K562 (cell line): Measurements from ENCODE around the gene KIF26B. TPM values are rescaled to one million over a fixed set of nuclear protein-coding genes. Genes with fewer than 3 reads are reported as not detected.

ENCODE experiments used
- CBX3 ChIP-seq, 2 experiments: IDR thresholded peaks; 1 replicate in 1 of 2; 2 replicates in 1 of 2; pipeline ENCODE4 v1.6.1; 2012; ENCODE audit warnings: inconsistent platforms in 2 of 2, low read length in 2 of 2, borderline replicate concordance in 1 of 2, control low read depth in 1 of 2
- CXXC5 ChIP-seq: fragments of 250-450 bp; sonication (Bioruptor Pico); IDR thresholded peaks from 2 replicates; pipeline ENCODE4 v1.8.0; 2022; ENCODE audit warnings: inconsistent platforms, mild to moderate bottlenecking, moderate library complexity
- EZH2 ChIP-seq: IDR thresholded peaks from 2 replicates; pipeline ENCODE4 v1.6.1; 2012; ENCODE audit warnings: low read depth, mild to moderate bottlenecking, inconsistent platforms, low read length, borderline replicate concordance
- L3MBTL2 ChIP-seq: fragments of 450-650 bp; IDR thresholded peaks from 2 replicates; pipeline ENCODE4 v1.6.1; 2016; ENCODE audit warnings: mild to moderate bottlenecking, moderate library complexity
- MAFF ChIP-seq: IDR thresholded peaks from 2 replicates; pipeline ENCODE4 v1.6.1; 2012; ENCODE audit warnings: low read length, improper control_type of control experiment
- NRF1 ChIP-seq, 2 experiments: fragments of 450-650 bp; IDR thresholded peaks in 1 of 2; conservative IDR thresholded peaks in 1 of 2; 2 replicates each; pipeline ENCODE4 v1.6.1; 2014; ENCODE audit warnings: mild to moderate bottlenecking in 2 of 2
- SAFB ChIP-seq: fragments of 200-400 bp; formaldehyde crosslinking; IDR thresholded peaks from 2 replicates; pipeline ENCODE4 v1.6.1; 2017; ENCODE audit warnings: low read depth, low read length, borderline replicate concordance
- TFAP4 ChIP-seq: sonication (generic); formaldehyde crosslinking; IDR thresholded peaks from 2 replicates; pipeline ENCODE4 v1.8.0; 2022; ENCODE audit warnings: missing genetic modification reagents, mild to moderate bottlenecking, moderate library complexity, borderline replicate concordance
- YY1 ChIP-seq, 3 experiments: IDR thresholded peaks; 2 replicates each; pipeline ENCODE4 v1.6.1; 2011; ENCODE audit warnings: low read length in 2 of 3, mild to moderate bottlenecking in 2 of 3, moderate library complexity in 2 of 3, borderline replicate concordance in 1 of 3, control low read depth in 1 of 3, low read depth in 1 of 3; ENCODE audit not compliant: insufficient read depth in 3 of 3, insufficient replicate concordance in 2 of 3, control insufficient read depth in 1 of 3, insufficient read length in 1 of 3; ENCODE audit errors: extremely low read depth in 1 of 3
- ZBTB33 ChIP-seq: sonication (generic); formaldehyde crosslinking; IDR thresholded peaks from 2 replicates; pipeline ENCODE4 v1.8.1; 2023; ENCODE audit warnings: mild to moderate bottlenecking, missing genetic modification reagents
- ZNF134 ChIP-seq: fragments of 250-450 bp; sonication (Bioruptor Pico); conservative IDR thresholded peaks from 2 replicates; pipeline ENCODE4 v1.4.0; 2020
- ZNF589 ChIP-seq: fragments of 200-800 bp; sonication (Bioruptor generic); IDR thresholded peaks from 2 replicates; pipeline ENCODE4 v1.6.1; 2016; ENCODE audit warnings: low read depth, missing genetic modification characterization, missing compliant biosample characterization
- polyA plus RNA-seq, 8 experiments: library from polyadenylated mRNA; depleted of rRNA in 4 of 8; stranded (reverse) in 5 of 8; unstranded in 3 of 8; fragments of >200 nt; fragmentation: Nextera tagmentation in 2 of 8; fragmentation: Illumina TruSeq in 1 of 8; extraction: Ambion mirVana in 2 of 8; extraction: Trizol in 1 of 8; gene quantifications; 2 replicates each; pipeline versions ENCODE4 v1.2.1 to v1.2.3, GENCODE V29; 2011 to 2014; ENCODE audit warnings: inconsistent platforms in 1 of 8, missing spikeins in 1 of 8
- total RNA-seq, 7 experiments: library from RNA; depleted of rRNA in 6 of 7; stranded (reverse); fragments of >200 nt in 6 of 7; fragmentation: Illumina TruSeq in 2 of 7; extraction: Trizol in 2 of 7; gene quantifications; 2 replicates each; pipeline versions ENCODE4 v1.2.1 to v1.2.3, GENCODE V29; 2011 to 2021; ENCODE audit warnings: low replicate concordance in 1 of 7
- TF ChIP-seq, protein P1 (sequence below), 3 experiments: fragments of 200-800 bp in 1 of 3; sonication (Bioruptor generic) in 1 of 3; sonication (generic) in 1 of 3; formaldehyde crosslinking in 1 of 3; IDR thresholded peaks; 2 replicates each; pipeline versions ENCODE4 v1.6.1 to v1.8.0; 2016 to 2022; ENCODE audit warnings: mild to moderate bottlenecking in 2 of 3, missing compliant biosample characterization in 2 of 3, missing genetic modification characterization in 2 of 3, missing genetic modification reagents in 1 of 3
- TF ChIP-seq, protein P2 (sequence below): sonication (generic); formaldehyde crosslinking; IDR thresholded peaks from 2 replicates; pipeline ENCODE4 v1.8.0; 2022; ENCODE audit warnings: mild to moderate bottlenecking, missing genetic modification reagents
- TF ChIP-seq, protein P3 (sequence below): fragments of 200-800 bp; sonication (Bioruptor generic); IDR thresholded peaks from 2 replicates; pipeline ENCODE4 v1.6.1; 2017; ENCODE audit warnings: missing genetic modification characterization, missing compliant biosample characterization
- TF ChIP-seq, protein P4 (sequence below), 2 experiments: IDR thresholded peaks; 2 replicates each; pipeline ENCODE4 v1.6.1; 2011; ENCODE audit warnings: borderline replicate concordance in 1 of 2, control low read depth in 1 of 2, low read depth in 1 of 2, low read length in 1 of 2, mild to moderate bottlenecking in 1 of 2, mixed read lengths in 1 of 2, moderate library complexity in 1 of 2; ENCODE audit not compliant: insufficient read depth in 1 of 2, insufficient read length in 1 of 2, poor library complexity in 1 of 2, severe bottlenecking in 1 of 2; ENCODE audit errors: extremely low read depth in 1 of 2

The KIF26B gene
- total and polyA plus RNA-seq, 9 of the 15 experiments (the other 6 are each of a cell fraction or from before 2014, with no cell fraction given), result 0.02 to 0.08 (median 0.03) TPM; not detected in 6

DNA sequence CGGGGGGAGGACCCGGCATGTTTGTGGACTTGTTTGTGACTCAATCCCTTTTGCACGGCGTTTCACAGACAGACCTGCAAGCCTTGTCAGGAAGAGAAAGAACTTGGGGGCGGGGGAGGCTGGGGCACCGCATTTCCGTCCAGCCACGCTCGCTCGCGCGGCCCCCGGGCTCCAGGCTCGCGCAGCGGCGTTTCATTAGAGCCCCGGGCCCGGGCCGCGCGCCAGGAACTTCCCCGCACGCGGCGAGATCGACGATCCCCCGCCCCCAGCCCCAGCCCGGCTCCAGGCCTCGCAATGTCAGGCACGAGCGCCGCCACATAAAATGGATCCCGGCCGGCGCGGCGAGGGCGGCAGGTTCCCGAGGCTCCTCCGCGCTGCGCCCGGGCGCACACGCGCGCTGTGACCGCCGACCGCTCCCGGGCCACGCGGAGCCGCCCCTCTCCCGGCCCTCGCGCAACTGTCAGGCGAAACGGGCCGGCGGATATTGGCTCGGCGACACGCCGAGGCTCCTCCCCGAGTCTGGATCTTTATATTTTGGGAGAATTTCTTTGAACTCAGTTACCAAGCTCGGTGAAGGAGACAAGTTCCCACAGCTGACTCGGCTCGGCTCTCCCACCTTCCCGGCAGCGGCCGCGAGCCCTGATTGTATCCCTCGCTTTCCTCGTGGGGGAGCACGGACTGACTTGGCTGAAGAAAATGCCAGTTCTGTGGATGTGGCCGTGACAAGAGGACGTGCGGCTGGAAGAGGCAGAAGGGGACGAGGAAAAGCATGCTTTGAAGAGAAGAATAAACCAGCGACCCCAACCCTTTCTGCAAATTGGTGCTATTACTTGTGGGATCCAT, at the start of gene KIF26B (continued):
- TF ChIP-seq, protein P1, sequence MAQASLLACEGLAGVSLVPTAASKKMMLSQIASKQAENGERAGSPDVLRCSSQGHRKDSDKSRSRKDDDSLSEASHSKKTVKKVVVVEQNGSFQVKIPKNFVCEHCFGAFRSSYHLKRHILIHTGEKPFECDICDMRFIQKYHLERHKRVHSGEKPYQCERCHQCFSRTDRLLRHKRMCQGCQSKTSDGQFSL (CRISPR knock-in tag; IDR thresholded peaks at IDR 0.05), result 0 out of 2 replicates have a peak, but pooled peaks have one; percentile 24
- TF ChIP-seq, protein P1 (tag; IDR thresholded peaks at IDR 0.05), result no peak
- TF ChIP-seq CBX3 (IDR thresholded peaks at IDR 0.05; ENCODE audit: borderline replicate concordance in 1 of 2, low read length in 2 of 2) (no peak), TFAP4 (CRISPR knock-in tag) (peak; percentile 40; the same call in 1 of the 2 replicates), SAFB (0 out of 2 replicates have a peak, but pooled peaks have one; percentile 27), NRF1 (conservative IDR thresholded peaks at IDR 0.05 in 1 of 2, IDR thresholded peaks at IDR 0.05 in 1 of 2) (peak in 1 of 2 experiments; percentile 24; a peak in 2 of 4 replicates), CXXC5 (CRISPR knock-in tag) (peak; percentile 51), YY1 (IDR thresholded peaks at IDR 0.05; ENCODE audit: borderline replicate concordance in 1 of 3, control insufficient read depth in 1 of 3, extremely low read depth in 1 of 3, insufficient read depth in 3 of 3, insufficient read length in 1 of 3, insufficient replicate concordance in 2 of 3, low read depth in 1 of 3, low read length in 2 of 3) (peak in 1 of 3 experiments; percentile 54), MAFF (no peak), ZNF589 (CRISPR knock-in tag) (no peak), ZNF134 (CRISPR knock-in tag) (no peak), ZBTB33 (CRISPR knock-in tag) (no peak), EZH2 (peak; percentile 91; the same call in 1 of the 2 replicates), L3MBTL2 (peak; percentile 90)
- TF ChIP-seq, protein P2, sequence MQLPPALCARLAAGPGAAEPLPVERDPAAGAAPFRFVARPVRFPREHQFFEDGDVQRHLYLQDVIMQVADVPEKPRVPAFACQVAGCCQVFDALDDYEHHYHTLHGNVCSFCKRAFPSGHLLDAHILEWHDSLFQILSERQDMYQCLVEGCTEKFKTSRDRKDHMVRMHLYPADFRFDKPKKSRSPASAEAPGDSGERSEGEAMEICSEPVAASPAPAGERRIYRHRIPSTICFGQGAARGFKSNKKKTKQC, result 0 out of 2 replicates have a peak, but pooled peaks have one; percentile 53
- TF ChIP-seq, protein P3, sequence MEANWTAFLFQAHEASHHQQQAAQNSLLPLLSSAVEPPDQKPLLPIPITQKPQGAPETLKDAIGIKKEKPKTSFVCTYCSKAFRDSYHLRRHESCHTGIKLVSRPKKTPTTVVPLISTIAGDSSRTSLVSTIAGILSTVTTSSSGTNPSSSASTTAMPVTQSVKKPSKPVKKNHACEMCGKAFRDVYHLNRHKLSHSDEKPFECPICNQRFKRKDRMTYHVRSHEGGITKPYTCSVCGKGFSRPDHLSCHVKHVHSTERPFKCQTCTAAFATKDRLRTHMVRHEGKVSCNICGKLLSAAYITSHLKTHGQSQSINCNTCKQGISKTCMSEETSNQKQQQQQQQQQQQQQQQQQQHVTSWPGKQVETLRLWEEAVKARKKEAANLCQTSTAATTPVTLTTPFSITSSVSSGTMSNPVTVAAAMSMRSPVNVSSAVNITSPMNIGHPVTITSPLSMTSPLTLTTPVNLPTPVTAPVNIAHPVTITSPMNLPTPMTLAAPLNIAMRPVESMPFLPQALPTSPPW (CRISPR knock-in tag), result peak; percentile 52
- TF ChIP-seq, protein P4, sequence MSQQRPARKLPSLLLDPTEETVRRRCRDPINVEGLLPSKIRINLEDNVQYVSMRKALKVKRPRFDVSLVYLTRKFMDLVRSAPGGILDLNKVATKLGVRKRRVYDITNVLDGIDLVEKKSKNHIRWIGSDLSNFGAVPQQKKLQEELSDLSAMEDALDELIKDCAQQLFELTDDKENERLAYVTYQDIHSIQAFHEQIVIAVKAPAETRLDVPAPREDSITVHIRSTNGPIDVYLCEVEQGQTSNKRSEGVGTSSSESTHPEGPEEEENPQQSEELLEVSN (IDR thresholded peaks at IDR 0.05; ENCODE audit: borderline replicate concordance in 1 of 2, extremely low read depth in 1 of 2, insufficient read depth in 1 of 2, insufficient read length in 1 of 2, low read depth in 1 of 2, low read length in 1 of 2, poor library complexity in 1 of 2, severe bottlenecking in 1 of 2), result peak; percentile 52 to 91
